Stimulated activated CD4-positive, alpha-beta T cell treated with anti-CD3 and anti-CD28 coated beads, Interleukin-12 subunit alpha, Interleukin-12 subunit beta, amount 100 ng/mL, for 24 hours (primary cell): ENCODE results near the gene NR2C1.

Experiments used
- DNase-seq, 2 experiments: peaks; one replicate each; pipeline ENCODE4 v3.0.0-alpha.2; 2020; ENCODE audit warnings: low read depth in 2 of 2

Gene NR2C1

GRCh38 chr12:95083938-95084337 lies 10.5 kb upstream of the NR2C1 start:
- DNase-seq: no peak

- DNase-seq: no peak
Measured at GRCh38 chr12:95083471-95083870, 10.1 kb upstream of the NR2C1 start.

GRCh38 chr12:95077341-95077740 lies 3.9 kb upstream of the NR2C1 start:
- DNase-seq: no peak

GRCh38 chr12:95074766-95075165 lies 1.3 kb upstream of the NR2C1 start:
- no peak for DNase-seq

GRCh38 chr12:95073698-95074520 lies 491 bp upstream of the NR2C1 start:
- DNase-seq: peak in 1 of 2 experiments; percentile 87

GRCh38 chr12:95070378-95070777 lies 3.0 kb downstream of the NR2C1 start:
- DNase-seq: no peak

- no peak for DNase-seq
Measured at GRCh38 chr12:95066091-95066855, 7.1 kb downstream of the NR2C1 start.

- no peak for DNase-seq
Measured at GRCh38 chr12:95060951-95061350, 12.5 kb downstream of the NR2C1 start.

GRCh38 chr12:95059984-95060383 lies 13.4 kb downstream of the NR2C1 start:
- DNase-seq: no peak

GRCh38 chr12:95057424-95057823 lies 16.0 kb downstream of the NR2C1 start:
- no peak for DNase-seq

- no peak for DNase-seq
Measured at GRCh38 chr12:95055057-95055456, 18.4 kb downstream of the NR2C1 start.

- no peak for DNase-seq
Measured at GRCh38 chr12:95054206-95054605, 19.2 kb downstream of the NR2C1 start.

- no peak for DNase-seq
Measured at GRCh38 chr12:95051241-95051640, 22.2 kb downstream of the NR2C1 start.

GRCh38 chr12:95037906-95038305 lies 35.5 kb downstream of the NR2C1 start:
- DNase-seq: no peak

GRCh38 chr12:95034750-95035149 lies 38.7 kb downstream of the NR2C1 start:
- no peak for DNase-seq

- DNase-seq: no peak
Measured at GRCh38 chr12:95022477-95022876, 50.9 kb downstream of the NR2C1 start.

- DNase-seq: no peak
Measured at GRCh38 chr12:95017482-95017881, 55.9 kb downstream of the NR2C1 start.

GRCh38 chr12:95016120-95016519 lies 57.3 kb downstream of the NR2C1 start:
- no peak for DNase-seq

GRCh38 chr12:95014554-95014953 lies 58.9 kb downstream of the NR2C1 start:
- no peak for DNase-seq

GRCh38 chr12:95006206-95006605 lies 67.2 kb downstream of the NR2C1 start:
- DNase-seq: no peak

GRCh38 chr12:95004610-95005009 lies 68.8 kb downstream of the NR2C1 start:
- DNase-seq: no peak

- DNase-seq: no peak
Measured at GRCh38 chr12:95003921-95004272, 69.5 kb downstream of the NR2C1 start.

GRCh38 chr12:95003213-95003920 lies 70.1 kb downstream of the NR2C1 start, which contains the start of gene NDUFA12:
NDUFA12 (minus strand) TSS chr12:95003697; CDS start chr12:95003680, 17 bp downstream.
- DNase-seq: peak; percentile 87 to 93
